Measurements from ENCODE around the gene HOXD11.

HOXD11 gene

DNA sequence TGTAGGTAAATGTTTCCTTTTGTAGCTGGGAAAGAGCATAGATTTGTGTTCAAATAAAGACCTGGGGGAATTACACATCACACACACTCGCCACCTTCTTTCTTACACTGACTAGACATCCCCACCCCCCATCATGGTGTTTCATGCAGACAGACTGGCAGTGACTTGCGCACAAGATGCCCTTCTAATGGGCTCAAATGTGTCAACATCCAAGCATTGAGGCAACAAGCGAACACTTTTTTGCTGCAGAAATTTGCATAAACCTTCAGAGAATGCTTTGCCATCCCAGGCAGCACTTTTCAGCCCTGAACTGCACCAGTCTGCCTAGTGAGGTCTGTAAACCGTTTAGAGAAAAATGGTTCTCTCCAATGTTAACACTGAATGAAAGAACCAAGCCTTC is 27.0 kb downstream of the HOXD11 start:
- ChIA-PET POLR2A (no interaction called here), CTCF (interaction anchor here (1.0 to 2.5 kb wide), 4 partner anchors 9 to 518 kb away, joined by 3 to 8 read pairs (median 6); no protein-coding TSS in a partner anchor)
- no peak for DNase-seq (ENCODE audit: extremely low spot score)
- TF ChIP-seq, protein P1, sequence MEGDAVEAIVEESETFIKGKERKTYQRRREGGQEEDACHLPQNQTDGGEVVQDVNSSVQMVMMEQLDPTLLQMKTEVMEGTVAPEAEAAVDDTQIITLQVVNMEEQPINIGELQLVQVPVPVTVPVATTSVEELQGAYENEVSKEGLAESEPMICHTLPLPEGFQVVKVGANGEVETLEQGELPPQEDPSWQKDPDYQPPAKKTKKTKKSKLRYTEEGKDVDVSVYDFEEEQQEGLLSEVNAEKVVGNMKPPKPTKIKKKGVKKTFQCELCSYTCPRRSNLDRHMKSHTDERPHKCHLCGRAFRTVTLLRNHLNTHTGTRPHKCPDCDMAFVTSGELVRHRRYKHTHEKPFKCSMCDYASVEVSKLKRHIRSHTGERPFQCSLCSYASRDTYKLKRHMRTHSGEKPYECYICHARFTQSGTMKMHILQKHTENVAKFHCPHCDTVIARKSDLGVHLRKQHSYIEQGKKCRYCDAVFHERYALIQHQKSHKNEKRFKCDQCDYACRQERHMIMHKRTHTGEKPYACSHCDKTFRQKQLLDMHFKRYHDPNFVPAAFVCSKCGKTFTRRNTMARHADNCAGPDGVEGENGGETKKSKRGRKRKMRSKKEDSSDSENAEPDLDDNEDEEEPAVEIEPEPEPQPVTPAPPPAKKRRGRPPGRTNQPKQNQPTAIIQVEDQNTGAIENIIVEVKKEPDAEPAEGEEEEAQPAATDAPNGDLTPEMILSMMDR (IDR thresholded peaks at IDR 0.05; ENCODE audit: control extremely low read depth, extremely low read depth, low read depth, missing control alignments): no peak

DNA sequence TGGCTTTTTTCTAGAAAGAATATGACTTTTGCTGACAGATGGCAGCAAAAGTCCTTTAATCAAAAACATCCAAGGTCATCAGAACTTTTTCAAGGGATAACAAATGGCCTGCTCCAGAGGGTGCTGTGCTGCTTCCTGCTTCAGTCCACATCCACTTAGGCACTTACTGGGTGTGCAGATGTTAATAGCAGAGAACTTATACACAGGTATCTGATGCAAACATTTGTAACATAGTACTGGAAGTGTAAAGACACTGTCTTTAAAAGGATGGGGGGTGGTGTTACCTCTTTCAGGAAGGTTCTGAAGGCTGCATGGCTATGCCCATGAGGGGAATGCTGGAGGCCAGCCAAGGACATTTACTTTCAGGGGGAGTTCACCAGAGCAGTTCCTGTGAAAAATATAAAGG is 28.0 kb downstream of the HOXD11 start:
- POLR2A ChIA-PET: no interaction called here
- TF ChIP-seq, protein P1 (IDR thresholded peaks at IDR 0.05; ENCODE audit: control extremely low read depth, extremely low read depth, low read depth, missing control alignments): no peak
- CTCF ChIA-PET: interaction anchor here (2.5 kb wide), 1 partner anchor 517 kb away, joined by 8 read pairs; no protein-coding TSS in a partner anchor
- DNase-seq (ENCODE audit: extremely low spot score): no peak

DNA sequence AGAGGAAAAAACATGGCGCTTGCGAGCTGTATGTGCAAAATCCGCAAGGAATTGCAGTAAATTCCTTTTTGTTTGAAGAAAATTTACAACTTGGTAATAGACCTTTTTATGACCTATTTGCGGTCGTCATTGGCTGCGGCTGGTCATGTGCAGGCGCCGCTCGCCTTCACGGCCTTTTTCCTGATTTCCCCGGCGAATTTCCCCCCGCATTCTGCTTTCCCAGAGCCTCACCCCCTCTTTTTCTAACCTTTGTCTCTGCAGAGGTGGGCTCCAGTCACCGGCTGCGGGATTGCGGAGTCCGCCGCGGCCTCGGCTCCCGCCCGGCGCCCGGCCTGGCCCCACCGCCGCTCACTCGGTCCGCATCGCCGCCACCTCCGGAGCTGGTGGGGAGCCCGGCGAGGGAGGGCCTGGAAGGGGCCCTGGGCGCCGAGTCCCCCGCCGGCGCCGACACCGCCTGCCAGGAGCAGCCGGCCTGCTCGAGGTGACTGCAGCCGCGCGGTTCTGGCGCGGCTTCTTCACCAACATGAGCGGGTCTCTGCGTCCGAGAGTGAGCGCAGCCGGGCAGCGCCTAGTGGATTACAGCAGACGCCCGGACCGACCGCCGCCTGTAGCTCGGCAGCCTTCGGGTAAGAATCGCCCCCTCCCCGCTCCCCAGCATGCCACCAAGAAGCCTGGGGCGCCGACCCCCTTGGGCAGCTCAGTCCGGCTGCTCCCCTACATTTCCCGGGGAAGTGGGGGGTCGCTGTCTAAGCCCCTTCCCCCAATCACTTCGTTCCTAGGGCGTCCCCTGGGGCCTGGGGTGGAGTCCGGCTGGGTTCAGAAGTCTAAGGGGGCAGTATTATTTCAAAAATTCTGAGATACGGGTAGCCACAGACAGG is 29.5 kb downstream of the HOXD11 start:
- DNase-seq (ENCODE audit: extremely low spot score): no peak
- CTCF ChIA-PET: interaction anchor here (1.8 to 5.6 kb wide), 3 partner anchors 10 to 515 kb away, joined by 7 to 124 read pairs (median 9); no protein-coding TSS in a partner anchor
- POLR2A ChIA-PET: no interaction called here
- TF ChIP-seq, protein P1 (IDR thresholded peaks at IDR 0.05; ENCODE audit: control extremely low read depth, extremely low read depth, low read depth, missing control alignments): no peak

DNA sequence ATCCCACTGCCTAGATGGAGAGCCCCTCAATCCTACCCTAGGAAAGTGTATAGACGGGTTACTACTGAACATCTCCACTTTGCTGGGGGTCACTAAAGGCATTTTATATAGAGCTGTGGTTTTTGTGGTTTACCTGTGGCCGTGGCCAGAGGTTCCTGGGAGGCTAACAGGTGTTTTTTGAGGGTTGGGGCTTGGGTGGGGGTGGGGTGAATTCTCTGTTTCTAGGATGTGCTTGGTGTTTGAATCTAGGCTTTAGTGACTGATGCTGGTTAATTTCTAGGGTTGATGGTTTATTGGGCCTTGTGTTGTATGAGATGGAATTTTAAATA is 30.1 kb downstream of the HOXD11 start:
- no peak for DNase-seq (ENCODE audit: extremely low spot score)
- ChIA-PET CTCF (interaction anchor here (1.8 to 5.6 kb wide), 3 partner anchors 10 to 515 kb away, joined by 7 to 124 read pairs (median 9); no protein-coding TSS in a partner anchor), POLR2A (no interaction called here)
- TF ChIP-seq, protein P1 (IDR thresholded peaks at IDR 0.05; ENCODE audit: control extremely low read depth, extremely low read depth, low read depth, missing control alignments): no peak

DNA sequence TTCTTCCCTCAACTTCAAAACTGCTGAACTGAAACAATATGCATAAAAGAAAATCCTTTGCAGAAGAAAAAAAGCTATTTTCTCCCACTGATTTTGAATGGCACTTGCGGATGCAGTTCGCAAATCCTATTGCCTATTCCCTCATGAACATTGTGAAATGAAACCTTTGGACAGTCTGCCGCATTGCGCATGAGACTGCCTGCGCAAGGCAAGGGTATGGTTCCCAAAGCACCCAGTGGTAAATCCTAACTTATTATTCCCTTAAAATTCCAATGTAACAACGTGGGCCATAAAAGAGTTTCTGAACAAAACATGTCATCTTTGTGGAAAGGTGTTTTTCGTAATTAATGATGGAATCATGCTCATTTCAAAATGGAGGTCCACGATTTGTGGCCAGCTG is 30.8 kb downstream of the HOXD11 start:
- DNase-seq (ENCODE audit: extremely low spot score): no peak
- POLR2A ChIA-PET: no interaction called here
- CTCF ChIA-PET: interaction anchor here (1.8 to 5.6 kb wide), 5 partner anchors 11 to 514 kb away, joined by 6 to 124 read pairs (median 9); no protein-coding TSS in a partner anchor
- TF ChIP-seq, protein P1 (IDR thresholded peaks at IDR 0.05; ENCODE audit: control extremely low read depth, extremely low read depth, low read depth, missing control alignments): no peak

DNA sequence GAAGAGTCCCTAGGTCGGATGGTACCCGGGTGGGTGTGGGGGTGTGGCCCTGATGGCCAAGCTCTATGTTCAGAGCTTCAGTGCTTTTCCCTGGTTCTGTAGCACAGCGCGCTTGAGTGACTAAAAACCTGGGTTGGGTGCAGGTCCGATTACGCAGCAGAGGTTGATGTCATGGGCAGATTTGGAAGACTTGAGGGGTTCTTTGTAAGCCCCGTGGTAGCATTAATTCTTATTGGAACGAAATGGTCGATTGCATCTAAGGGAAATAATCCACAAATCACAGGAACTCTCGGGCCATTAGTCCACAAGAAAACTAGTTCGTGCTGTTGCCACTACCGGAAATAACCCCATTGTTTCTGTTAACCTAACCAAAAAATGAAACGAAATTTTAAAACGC is 31.4 kb downstream of the HOXD11 start:
- no peak for DNase-seq (ENCODE audit: extremely low spot score)
- TF ChIP-seq, protein P1 (IDR thresholded peaks at IDR 0.05; ENCODE audit: control extremely low read depth, extremely low read depth, low read depth, missing control alignments): no peak
- POLR2A ChIA-PET: no interaction called here
- CTCF ChIA-PET: interaction anchor here (1.6 to 5.6 kb wide), 8 partner anchors 11 to 512 kb away, joined by 5 to 124 read pairs (median 18); no protein-coding TSS in a partner anchor

All from GM10248 (cell line).